SW 1271 (cell line): Measurements from ENCODE around the gene CSAG3.
"Not testable (repeated sequence)": the region's sequence is repeated elsewhere in the genome, so short reads cannot be mapped to it uniquely, and the experiment has no call there.

Source experiments
- DNase-seq, 2 experiments: peaks; one replicate each; lab custom pipeline; 2025; lab: John Stamatoyannopoulos, UW

Gene CSAG3

DNA sequence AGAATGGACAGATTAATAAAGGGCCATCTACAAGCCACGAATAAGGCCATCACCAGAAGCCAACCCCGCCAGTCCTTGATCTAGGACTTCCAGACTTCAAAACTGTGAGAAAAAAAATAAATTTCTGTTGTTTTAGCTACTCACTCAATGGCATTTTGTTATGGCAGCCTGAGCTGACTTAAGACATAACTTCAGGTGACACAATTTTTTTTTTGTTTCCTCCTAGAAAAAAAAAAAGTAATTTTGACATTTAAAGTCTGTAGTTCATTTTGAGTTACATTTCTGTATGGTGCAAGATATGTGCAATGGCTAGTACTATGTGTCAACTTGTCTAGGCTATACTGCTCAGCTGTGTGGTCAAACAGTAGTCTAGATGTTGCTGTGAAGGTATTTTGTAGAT is at the start of gene CSAG3:
CSAG3 (plus strand) TSS at position 301 of the 400 bp plus-strand sequence.
- not testable (repeated sequence) for DNase-seq

- DNase-seq = not testable (repeated sequence)
Observed at GRCh38 chrX:152713195-152713594, 45.8 kb upstream of the CSAG3 start.

DNA sequence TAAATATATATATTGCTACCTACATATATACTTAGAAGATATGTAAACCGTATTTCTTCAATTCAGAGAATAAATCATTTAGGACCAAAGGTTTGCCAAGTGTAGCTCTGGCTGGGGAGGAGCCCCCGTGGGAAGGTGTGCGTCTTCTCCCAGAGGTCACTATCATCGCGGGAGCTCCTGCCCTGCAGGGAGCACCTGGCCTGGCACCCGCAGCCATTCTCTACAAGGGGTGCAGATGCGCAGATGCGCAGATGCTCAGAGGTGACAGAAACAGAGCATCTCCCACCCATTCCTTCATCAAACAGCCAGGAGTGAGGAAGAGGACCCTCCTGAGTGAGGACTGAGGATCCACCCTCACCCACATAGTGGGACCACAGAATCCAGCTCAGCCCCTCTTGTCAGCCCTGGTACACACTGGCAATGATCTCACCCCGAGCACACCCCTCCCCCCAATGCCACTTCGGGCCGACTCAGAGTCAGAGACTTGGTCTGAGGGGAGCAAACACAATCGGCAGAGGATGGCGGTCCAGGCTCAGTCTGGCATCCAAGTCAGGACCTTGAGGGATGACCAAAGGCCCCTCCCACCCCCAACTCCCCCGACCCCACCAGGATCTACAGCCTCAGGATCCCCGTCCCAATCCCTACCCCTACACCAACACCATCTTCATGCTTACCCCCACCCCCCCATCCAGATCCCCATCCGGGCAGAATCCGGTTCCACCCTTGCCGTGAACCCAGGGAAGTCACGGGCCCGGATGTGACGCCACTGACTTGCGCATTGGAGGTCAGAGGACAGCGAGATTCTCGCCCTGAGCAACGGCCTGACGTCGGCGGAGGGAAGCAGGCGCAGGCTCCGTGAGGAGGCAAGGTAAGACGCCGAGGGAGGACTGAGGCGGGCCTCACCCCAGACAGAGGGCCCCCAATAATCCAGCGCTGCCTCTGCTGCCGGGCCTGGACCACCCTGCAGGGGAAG is 44.9 kb upstream of the CSAG3 start, which contains the start of gene MAGEA2B:
MAGEA2B (plus strand) TSS at position 814 of the 973 bp plus-strand sequence. CDS start 2,479 bp downstream, outside the sequence.
- not testable (repeated sequence) for DNase-seq

- no peak for DNase-seq
Observed at GRCh38 chrX:152725409-152725808, 33.6 kb upstream of the CSAG3 start.

- DNase-seq = no peak
Observed at GRCh38 chrX:152733261-152733975, 25.6 kb upstream of the CSAG3 start, which contains the start of the genes CSAG1 and MAGEA12. Gene CSAG1, minus strand, starts transcription at chrX:152733721. Its CDS starts 1,261 bp downstream, at chrX:152732460. Gene MAGEA12, plus strand, starts transcription at chrX:152733757. Its CDS starts 2,405 bp downstream, at chrX:152736162.

DNA sequence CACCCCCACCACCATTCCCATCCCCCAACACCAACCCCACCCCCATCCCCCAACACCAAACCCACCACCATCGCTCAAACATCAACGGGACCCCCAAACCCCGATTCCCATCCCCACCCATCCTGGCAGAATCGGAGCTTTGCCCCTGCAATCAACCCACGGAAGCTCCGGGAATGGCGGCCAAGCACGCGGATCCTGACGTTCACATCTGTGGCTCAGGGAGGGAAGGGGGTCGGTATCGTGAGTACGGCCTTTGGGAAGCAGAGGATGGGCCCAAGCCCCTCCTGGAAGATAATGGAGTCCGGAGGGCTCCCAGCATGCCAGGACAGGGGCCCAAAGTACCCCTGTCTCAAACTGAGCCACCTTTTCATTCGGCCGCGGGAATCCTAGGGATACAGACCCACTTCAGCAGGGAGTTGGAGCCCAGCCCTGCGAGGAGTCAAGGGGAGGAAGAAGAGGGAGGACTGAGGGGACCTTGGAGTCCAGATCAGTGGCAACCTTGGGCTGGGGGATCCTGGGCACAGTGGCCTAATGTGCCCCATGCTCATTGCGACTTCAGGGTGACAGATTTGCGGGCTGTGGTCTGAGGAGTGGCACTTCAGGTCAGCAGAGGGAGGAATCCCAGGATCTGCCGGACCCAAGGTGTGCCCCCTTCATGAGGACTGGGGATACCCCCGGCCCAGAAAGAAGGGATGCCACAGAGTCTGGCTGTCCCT is 24.7 kb upstream of the CSAG3 start:
- DNase-seq = not testable (repeated sequence)

DNA sequence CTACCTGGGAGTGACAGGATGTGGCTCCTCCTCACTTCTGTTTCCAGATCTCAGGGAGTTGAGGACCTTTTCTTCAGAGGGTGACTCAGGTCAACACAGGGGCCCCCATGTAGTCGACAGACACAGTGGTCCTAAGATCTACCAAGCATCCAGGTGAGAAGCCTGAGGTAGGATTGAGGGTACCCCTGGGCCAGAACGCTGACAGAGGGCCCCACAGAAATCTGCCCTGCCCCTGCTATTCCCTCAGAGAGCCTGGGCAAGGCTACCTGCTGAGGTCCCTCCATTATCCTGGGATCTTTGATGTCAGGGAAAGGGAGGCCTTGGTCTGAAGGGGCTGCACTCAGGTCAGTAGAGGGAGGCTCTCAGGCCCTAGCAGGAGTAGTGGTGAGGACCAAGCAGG is 23.9 kb upstream of the CSAG3 start:
- DNase-seq = no peak

DNA sequence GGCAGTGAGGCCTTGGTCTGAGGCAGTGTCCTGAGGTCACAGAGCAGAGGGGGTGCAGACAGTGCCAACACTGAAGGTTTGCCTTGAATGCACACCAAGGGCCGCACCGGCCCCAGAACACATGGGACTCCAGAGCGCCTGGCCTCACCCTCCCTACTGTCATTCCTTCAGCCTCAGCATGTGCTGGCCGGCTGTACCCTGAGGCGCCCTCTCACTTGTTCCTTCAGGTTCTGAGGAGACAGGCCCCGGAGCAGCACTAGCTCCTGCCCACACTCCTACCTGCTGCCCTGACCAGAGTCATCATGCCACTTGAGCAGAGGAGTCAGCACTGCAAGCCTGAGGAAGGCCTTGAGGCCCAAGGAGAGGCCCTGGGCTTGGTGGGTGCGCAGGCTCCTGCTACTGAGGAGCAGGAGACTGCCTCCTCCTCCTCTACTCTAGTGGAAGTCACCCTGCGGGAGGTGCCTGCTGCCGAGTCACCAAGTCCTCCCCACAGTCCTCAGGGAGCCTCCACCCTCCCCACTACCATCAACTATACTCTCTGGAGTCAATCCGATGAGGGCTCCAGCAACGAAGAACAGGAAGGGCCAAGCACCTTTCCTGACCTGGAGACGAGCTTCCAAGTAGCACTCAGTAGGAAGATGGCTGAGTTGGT is 23.0 kb upstream of the CSAG3 start:
- DNase-seq = no peak

DNA sequence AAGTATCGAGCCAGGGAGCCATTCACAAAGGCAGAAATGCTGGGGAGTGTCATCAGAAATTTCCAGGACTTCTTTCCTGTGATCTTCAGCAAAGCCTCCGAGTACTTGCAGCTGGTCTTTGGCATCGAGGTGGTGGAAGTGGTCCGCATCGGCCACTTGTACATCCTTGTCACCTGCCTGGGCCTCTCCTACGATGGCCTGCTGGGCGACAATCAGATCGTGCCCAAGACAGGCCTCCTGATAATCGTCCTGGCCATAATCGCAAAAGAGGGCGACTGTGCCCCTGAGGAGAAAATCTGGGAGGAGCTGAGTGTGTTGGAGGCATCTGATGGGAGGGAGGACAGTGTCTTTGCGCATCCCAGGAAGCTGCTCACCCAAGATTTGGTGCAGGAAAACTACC is 22.5 kb upstream of the CSAG3 start:
- not testable (repeated sequence) for DNase-seq

DNA sequence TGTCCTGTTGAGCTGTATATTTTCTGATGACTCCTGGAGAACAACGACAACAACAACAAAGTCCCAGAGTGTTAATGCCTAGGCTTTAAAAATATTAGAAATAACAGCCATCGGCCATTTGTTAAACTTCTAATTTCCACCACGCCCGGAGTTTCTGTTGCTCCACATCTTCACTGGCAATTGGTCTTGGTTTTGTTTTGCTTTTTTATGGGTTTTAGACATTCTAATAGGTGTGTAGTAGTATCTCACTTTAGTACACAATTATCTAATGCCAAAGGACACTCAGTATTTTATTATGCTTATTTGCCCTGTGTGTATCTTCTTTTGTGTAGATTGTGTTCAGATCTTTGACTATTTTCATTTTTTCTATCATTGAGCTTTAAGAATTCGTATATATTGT is 20.5 kb upstream of the CSAG3 start:
- no peak for DNase-seq

DNA sequence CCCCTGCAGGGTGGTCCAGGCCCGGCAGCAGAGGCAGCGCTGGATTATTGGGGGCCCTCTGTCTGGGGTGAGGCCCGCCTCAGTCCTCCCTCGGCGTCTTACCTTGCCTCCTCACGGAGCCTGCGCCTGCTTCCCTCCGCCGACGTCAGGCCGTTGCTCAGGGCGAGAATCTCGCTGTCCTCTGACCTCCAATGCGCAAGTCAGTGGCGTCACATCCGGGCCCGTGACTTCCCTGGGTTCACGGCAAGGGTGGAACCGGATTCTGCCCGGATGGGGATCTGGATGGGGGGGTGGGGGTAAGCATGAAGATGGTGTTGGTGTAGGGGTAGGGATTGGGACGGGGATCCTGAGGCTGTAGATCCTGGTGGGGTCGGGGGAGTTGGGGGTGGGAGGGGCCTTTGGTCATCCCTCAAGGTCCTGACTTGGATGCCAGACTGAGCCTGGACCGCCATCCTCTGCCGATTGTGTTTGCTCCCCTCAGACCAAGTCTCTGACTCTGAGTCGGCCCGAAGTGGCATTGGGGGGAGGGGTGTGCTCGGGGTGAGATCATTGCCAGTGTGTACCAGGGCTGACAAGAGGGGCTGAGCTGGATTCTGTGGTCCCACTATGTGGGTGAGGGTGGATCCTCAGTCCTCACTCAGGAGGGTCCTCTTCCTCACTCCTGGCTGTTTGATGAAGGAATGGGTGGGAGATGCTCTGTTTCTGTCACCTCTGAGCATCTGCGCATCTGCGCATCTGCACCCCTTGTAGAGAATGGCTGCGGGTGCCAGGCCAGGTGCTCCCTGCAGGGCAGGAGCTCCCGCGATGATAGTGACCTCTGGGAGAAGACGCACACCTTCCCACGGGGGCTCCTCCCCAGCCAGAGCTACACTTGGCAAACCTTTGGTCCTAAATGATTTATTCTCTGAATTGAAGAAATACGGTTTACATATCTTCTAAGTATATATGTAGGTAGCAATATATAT is 5.0 kb upstream of the CSAG3 start, which contains the start of gene MAGEA2:
MAGEA2 (minus strand) TSS at position 157 of the 965 bp plus-strand sequence. CDS start 2,479 bp downstream, outside the sequence.
- DNase-seq = not testable (repeated sequence)

DNA sequence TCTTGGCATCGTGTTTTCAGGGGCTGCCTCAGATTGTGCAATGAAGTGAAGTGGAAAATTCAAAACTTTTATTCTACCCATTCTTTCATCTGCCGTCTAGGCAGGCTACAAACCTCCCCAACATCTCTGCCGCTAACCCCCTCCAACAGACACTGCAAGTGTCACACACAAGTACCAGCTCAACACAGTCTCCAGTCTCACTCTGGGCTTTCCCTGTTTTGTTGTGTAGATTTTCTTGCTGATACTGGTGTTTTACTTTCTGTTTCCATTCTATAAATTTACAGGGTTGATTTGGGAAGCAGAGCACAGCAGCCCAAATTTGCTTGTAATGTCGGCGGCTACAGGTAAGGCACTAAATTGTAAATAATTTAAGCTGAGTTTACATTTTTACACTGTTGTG is 4.1 kb upstream of the CSAG3 start:
- DNase-seq = not testable (repeated sequence)

DNA sequence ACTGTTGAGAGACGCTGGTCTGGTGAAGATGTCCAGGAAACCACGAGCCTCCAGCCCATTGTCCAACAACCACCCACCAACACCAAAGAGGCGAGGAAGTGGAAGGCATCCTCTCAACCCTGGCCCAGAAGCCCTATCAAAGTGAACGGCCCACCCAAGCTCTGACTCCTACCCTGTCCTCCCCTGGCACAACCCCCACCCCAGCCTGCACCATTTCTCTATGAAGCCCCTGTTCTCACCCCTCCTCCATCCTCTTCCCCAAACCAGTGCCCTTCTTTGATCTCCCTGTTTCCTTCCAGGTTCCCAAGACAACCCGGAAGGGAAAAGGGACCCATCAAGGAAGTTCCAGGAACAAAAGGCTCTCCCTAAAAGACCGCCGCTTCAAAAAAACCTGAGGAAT is 526 bp downstream of the CSAG3 start:
- not testable (repeated sequence) for DNase-seq

DNA sequence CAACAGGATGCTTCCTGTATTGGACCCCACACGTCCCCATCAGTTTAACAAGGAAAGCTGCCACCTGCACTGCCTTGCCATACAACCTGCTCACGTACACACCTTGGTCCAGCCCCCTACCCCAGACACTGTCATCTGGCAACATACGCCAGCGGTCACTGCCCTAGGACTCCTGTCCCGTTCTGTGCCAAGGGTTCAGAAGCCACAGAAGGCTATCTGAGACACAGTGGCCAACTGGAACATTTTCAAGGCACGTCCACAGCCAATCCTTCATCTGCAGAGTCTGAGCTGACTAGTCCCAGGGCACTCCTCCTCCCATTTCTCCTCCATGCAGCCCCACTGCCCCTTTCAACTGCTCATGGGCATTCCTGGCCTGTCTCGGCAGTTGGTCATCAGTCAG is 2.6 kb downstream of the CSAG3 start:
- DNase-seq = not testable (repeated sequence)

DNA sequence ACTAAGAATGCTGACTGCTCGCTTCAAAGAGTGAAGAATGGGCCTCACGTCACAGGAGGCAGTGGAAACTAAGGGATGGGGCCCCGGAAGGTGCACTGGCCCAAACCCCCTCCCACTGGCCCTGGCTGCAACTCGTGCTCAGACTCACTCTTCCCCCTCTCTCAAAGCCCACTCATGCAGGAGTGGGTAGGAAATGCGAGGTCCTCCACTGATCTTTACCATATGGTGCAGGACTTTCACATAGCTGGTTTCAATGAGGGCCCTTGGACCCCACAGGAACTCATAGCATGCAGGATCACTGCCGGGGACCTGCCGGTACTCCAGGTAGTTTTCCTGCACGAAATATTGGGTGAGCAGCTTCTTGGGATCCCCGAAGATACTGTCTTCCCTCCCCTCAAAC is 7.5 kb downstream of the CSAG3 start:
- not testable (repeated sequence) for DNase-seq

DNA sequence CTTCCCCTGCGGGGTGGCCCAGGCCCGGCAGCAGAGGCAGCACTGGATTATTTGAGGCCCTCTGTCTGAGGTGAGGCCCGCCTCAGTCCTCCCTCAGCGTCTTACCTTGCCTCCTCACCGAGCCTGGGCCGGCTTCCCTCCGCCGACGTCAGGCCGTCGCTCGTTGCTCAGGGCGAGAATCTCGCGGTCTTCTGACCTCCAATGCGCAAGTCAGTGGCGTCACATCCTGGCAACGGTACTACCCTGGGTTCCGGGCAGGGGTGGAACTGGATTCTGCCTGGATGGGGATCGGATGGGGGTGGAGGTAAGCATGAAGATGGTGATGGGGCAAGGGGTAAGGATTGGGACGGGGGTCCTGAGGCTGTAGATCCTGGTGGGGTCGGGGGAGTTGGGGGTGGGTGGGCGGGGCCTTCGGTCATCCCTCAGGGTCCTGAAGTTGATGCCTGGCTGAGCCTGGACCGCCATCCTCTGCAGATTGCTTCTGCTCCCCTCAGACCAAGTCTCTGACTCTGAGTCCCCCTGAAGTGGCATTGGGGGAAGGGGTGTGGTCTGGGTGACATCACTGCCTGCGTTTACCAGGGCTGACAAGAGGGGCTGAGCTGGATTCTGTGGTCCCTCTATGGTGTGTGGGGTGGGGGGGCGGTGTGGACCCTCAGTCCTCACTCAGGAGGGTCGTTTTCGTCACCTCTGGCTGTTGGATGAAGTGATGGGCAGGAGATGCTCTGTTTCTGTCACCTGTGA is 10.7 kb downstream of the CSAG3 start, which contains the start of gene MAGEA6:
MAGEA6 (minus strand) TSS at position 141 of the 741 bp plus-strand sequence. CDS start 2,039 bp downstream, outside the sequence.
- DNase-seq = not testable (repeated sequence)

- DNase-seq = not testable (repeated sequence)
Observed at GRCh38 chrX:152787062-152787461, 28.0 kb downstream of the CSAG3 start.

GRCh38 chrX:152798945-152799344 is 39.9 kb downstream of the CSAG3 start:
- DNase-seq = no peak

GRCh38 chrX:152806035-152806434 is 47.0 kb downstream of the CSAG3 start:
- DNase-seq = no peak
